ENCODE results near the gene TOB1. TPM values are rescaled to one million over a fixed set of nuclear protein-coding genes. Genes with fewer than 3 reads are reported as not detected.
A peak's percentile ranks its signal among the peaks of the same experiment; 100 is the strongest.

TOB1 gene
- total RNA-seq, 1 experiment from 2014 or later, result 31.6 TPM

DNA sequence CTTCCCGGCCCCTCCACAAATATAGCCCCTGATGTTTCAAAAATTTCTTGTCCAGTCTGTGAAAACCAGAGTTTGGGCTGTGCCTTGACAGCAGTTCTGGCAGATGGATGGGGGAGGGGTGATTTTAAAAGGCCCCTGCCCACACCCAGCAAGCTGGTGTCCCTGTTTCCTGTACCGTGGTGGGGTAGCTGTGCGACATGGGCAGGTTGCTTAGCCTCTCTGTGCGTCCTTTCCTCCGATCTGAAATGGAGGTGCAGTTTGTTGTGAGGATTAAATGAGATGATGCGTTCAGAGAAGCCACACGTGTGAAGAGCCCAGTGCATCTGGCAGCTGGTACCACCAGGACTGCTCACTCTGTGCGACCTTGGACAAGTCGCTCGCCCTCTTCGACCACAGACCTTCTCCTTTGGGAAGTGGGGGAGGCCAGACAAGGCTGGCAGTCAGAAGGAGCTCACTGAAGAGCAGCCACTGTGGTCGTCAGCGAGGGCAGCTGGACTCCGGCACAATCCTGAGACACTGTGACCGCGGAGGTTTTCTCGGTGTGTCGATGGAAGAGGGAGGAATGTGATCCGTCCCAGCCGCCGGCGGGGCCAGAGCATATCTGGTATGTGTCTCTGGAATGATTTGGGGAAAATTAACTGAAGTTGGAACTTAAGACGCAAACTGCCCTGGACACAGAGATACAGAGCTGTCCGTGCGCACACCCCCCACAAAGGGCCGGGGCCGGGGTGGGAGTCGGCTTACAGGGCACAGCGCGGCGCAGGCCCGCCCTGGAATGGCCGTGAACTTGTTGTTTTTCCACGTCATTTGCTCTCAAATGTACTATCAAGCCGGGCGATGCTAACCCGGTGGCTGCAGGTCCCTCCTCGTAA is 31.5 kb downstream of the TOB1 start:
- Histone ChIP-seq H3K56ac (ENCODE audit: insufficient read length, low read depth, low read length) (no peak overlapping the region), H3K9me3 (ENCODE audit: control insufficient read depth, low read depth, low read length) (no peaks in the 10 kb centered on the region), H4K5ac (ENCODE audit: insufficient read length, low read depth, low read length) (no peak overlapping the region), H4K20me1 (ENCODE audit: control insufficient read depth, insufficient read depth, insufficient read length) (no peaks in the 10 kb centered on the region), H4K8ac (replicated peaks; ENCODE audit: insufficient read length, low read depth, low read length) (no peak overlapping the region), H3K4ac (ENCODE audit: low read depth, low read length) (no peak overlapping the region), H3K27me3 (ENCODE audit: insufficient read depth, low read length) (no peaks in the 10 kb centered on the region), H2BK12ac (ENCODE audit: insufficient read length, low read depth, low read length) (no peak overlapping the region), H4K91ac (ENCODE audit: insufficient read length, low read depth, low read length) (no peak overlapping the region), H3T11ph (ENCODE audit: low read length) (no peak overlapping the region), H3K4me1 (ENCODE audit: insufficient read depth, low read length) (peaks cover 2% of the 10 kb centered on the region; the same call in 1 of the 2 replicates), H3K79me2 (ENCODE audit: insufficient read depth, low read length) (no peaks in the 10 kb centered on the region), H2AK5ac (ENCODE audit: insufficient read length, low read length) (no peak overlapping the region), H3K27ac (ENCODE audit: insufficient read length, low read depth, low read length) (no peak overlapping the region), H2AFZ (ENCODE audit: low read length) (no peak overlapping the region), H2BK120ac (ENCODE audit: low read depth, low read length, poor library complexity, severe bottlenecking) (no peak overlapping the region), H3K23me2 (ENCODE audit: insufficient read length, low read depth, low read length, poor library complexity, severe bottlenecking) (no peaks in the 10 kb centered on the region), H3K23ac (ENCODE audit: insufficient read length, low read depth, low read length) (no peak overlapping the region), H3K4me2 (ENCODE audit: insufficient read depth, insufficient read length, low read length) (no peak overlapping the region), H3K79me1 (ENCODE audit: insufficient read depth, low read depth, low read length, poor library complexity, severe bottlenecking) (no peaks in the 10 kb centered on the region), H2BK5ac (ENCODE audit: insufficient read length, low read length) (no peak overlapping the region), H2BK15ac (ENCODE audit: low read depth, low read length) (no peak overlapping the region), H3K14ac (ENCODE audit: insufficient read depth, low read length) (no peak overlapping the region), H3K18ac (ENCODE audit: insufficient read length, low read depth, low read length) (no peak overlapping the region), H3K9ac (ENCODE audit: extremely low read depth, insufficient read length, low read length) (no peak overlapping the region), H2BK20ac (ENCODE audit: low read depth, low read length, poor library complexity, severe bottlenecking) (no peak overlapping the region)
- peak; percentile 31 for DNase-seq
- Mint-ChIP-seq H3K27me3 (ENCODE audit: low read depth) (no peaks in the 10 kb centered on the region; the same call in 1 of the 2 replicates), H3K36me3 (ENCODE audit: insufficient read depth in 1 of 3, low read depth in 3 of 3) (no peaks in the 10 kb centered on the region; a peak in 2 of 7 replicates), H3K27ac (peak overlapping the region in 2 of 3 experiments; percentile 51 to 58; a peak in 4 of 7 replicates), H3K4me1 (peaks cover 49 to 80% of the 10 kb centered on the region in 2 experiments), H3K9me3 (no peaks in the 10 kb centered on the region), H3K4me3 (no peak overlapping the region; a peak in 1 of 5 replicates)
- WGBS (ENCODE audit: extremely low coverage, insufficient read length, low lambda C conversion rate), result no CpG with 5 or more reads among the region's 38 CpGs
- TF ChIP-seq, protein P1, sequence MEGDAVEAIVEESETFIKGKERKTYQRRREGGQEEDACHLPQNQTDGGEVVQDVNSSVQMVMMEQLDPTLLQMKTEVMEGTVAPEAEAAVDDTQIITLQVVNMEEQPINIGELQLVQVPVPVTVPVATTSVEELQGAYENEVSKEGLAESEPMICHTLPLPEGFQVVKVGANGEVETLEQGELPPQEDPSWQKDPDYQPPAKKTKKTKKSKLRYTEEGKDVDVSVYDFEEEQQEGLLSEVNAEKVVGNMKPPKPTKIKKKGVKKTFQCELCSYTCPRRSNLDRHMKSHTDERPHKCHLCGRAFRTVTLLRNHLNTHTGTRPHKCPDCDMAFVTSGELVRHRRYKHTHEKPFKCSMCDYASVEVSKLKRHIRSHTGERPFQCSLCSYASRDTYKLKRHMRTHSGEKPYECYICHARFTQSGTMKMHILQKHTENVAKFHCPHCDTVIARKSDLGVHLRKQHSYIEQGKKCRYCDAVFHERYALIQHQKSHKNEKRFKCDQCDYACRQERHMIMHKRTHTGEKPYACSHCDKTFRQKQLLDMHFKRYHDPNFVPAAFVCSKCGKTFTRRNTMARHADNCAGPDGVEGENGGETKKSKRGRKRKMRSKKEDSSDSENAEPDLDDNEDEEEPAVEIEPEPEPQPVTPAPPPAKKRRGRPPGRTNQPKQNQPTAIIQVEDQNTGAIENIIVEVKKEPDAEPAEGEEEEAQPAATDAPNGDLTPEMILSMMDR (conservative IDR thresholded peaks at IDR 0.05), result no peak

Measured in H9 (cell line).